ENCODE measurements around the gene BRWD1.

Gene BRWD1

GRCh38 chr21:39193380-39193779, 120.1 kb downstream of the BRWD1 start:
- DNase-seq: no peak

- no peak for DNase-seq
These were observed 123.4 kb downstream of the BRWD1 start for GRCh38 chr21:39189857-39190604.

GRCh38 chr21:39188521-39189139, 124.8 kb downstream of the BRWD1 start:
- DNase-seq: no peak

DNA sequence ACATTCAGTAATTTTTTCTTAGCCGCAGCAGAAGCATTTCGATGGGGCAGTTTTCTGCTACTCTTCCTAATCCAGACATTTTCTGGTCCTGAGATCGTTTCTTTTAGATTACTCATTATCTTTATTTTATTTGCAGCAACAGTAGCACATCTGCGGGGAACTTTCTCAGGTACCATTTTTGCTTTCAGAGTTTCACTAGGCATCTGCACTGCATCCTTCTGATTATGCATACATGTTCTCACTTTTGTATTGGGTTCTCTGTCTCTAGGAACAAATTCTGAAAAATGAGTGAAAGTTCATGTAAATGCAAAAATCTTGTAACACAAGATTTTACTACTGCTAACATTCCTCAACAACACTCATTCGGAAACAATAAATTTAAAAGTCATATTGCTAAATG, 126.3 kb downstream of the BRWD1 start:
- no peak for DNase-seq

- no peak for DNase-seq
These were observed 126.8 kb downstream of the BRWD1 start for GRCh38 chr21:39186676-39187075.

GRCh38 chr21:39185157-39185556, 128.3 kb downstream of the BRWD1 start:
- no peak for DNase-seq

DNA sequence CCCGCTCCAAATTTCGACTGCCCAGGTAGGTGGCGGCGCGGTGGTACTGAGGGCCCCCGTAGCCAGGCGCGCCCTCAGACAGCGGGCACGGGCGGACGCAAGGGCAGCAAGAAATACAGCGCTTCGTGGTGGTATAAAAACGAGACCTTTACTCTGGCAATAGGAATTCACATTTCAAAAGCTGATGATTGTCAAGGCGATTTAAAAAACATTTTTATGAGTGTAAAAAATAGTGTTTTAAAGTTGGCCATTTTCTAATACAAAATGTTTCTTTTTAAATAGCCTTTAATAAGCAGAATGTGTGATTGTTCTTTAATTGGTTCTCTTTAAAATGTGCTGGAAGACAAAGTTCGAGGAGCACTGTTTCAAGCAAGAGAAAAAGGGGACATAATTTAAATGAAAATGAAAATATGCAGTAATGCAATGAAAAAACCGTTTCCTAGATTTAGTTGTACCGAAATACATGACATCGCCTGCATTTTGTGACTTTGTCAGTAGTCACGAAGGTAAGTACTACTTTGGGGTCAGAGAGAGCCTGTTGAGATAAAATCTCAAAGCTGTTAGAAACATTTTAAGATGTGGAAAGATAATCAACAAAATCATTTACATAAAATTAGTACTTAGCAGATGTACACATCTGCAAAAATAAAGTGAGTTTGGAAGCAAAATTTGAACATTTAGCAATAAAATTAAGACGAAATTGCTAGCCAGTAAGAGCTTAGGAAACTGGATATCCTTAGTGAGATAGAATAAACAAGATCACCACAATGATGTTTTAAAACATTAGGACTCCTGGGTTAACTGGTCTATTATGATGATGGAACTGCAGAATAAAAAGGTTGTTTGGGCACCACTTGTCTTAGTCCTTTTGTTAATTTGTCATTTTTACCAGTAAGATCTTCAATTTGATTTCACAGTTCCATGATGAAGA, 129.1 kb downstream of the BRWD1 start:
- DNase-seq: peak; percentile 57

GRCh38 chr21:39183272-39184049, 130.0 kb downstream of the BRWD1 start, which contains the start of gene PSMG1:
Gene PSMG1 (minus strand): TSS chr21:39183451. CDS start chr21:39183385, 66 bp downstream.
- peak; percentile 94 for DNase-seq

GRCh38 chr21:39182484-39183271, 130.8 kb downstream of the BRWD1 start:
- peak; percentile 34 for DNase-seq

DNA sequence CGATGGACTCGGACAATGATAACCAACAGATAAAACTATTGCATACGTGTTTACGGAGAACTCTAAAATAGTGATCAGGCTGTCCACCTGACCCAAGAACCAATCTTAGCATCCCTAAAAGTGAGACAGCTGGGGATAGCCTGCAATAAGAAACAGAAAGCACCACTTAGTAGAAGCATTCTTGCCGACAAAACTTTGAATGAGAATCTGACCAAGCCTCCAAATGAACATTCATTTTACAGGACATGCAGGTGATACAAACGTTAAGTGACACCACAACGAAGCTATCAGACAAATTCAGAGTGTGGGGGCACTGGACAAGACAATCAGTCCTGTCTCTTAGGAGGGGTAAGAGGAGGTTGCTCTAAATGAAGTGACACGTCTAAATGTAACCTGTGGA, 131.4 kb downstream of the BRWD1 start:
- DNase-seq: no peak

DNA sequence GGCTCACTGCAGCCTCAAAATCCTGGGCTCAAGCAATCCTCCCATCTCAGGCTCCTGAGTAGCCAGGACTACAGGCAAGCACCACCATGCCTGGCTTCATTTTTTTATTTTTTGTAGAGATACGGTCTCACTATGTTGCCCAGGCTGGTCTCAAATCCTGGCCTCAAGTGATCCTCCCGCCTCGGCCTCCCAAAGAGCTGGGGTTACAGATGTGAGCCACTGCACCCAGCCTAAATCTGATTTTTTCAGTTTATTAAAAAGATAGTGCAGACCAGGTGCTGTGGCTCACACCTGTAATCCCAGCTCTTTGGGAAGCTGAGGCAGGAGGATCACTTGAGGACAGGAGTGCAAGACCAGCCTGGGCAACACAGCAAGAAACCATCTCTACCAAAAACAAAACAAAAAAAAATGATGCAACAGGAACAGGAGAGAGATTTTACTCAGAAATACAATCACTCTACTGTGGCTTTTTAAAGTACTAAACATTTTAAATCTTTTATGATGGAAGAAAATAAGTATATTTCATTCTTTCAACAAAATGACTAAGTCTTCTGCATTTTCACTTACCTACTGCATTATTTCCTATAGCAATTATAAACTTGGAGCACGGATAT, 132.1 kb downstream of the BRWD1 start:
- DNase-seq: no peak

DNA sequence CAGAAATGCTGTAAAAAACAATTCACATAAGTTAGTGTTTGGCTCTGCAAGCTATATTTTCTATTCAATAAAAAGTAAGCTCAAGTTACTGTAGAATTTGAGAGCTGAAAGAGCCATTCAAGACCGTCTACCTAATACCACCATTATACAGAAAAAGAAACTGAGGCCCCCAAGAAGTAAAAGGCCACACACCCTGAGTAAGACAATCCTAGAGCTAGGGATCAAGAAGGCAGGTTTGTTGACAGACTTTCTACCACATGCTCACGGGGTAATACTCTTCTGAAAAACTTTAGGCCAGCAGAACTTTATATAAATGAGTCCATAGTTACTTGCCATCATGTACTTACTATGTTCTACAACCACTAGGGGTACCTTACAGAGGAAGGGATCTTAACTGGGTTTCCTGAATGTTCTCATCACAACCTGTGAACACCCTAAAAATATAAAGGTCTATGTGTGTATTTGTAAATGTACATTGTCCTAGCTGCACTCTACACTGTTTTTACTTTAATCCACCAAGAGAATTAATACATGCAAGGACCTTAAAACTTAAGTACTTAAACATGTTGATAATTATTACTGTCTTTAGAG, 132.9 kb downstream of the BRWD1 start:
- DNase-seq: peak; percentile 53

DNA sequence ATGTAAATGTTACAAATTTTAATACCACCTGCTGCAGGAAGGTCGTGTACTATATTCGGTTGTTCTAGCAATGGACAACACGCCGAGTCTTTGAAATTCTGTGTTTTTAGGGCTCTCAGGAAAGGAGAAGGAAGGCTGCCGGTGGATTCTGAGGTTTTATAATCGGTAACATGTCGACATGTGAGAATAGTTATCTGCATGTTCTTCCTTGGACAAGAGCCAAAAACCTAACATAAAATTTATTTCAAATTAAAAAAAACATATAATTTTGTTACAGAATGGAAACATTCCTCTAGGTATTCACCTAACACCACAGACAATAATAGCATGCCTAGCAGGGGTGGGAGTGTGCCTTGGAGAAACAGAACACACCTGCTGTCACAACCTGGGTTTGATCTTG, 135.0 kb downstream of the BRWD1 start:
- DNase-seq: peak; percentile 31

DNA sequence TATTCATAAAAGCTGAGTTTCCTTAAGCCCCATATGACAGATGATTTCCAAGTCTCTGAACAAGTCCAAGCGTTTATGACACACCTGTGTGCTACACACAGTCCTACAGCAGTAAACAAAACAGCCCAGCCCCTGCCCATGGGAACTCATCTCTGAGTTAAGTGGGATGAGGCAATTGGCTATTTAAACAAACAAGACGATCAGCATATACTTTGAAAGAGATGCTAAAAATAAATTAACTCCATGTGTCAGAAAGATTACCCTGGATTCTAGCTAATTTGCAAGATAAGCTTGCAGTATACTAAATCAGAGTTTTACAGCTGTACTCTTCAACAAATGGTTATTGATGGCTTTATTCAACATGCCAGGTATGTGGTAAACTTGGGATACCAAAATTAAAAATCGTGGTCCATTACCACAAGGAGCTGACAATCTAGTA, 137.1 kb downstream of the BRWD1 start:
- DNase-seq: no peak

DNA sequence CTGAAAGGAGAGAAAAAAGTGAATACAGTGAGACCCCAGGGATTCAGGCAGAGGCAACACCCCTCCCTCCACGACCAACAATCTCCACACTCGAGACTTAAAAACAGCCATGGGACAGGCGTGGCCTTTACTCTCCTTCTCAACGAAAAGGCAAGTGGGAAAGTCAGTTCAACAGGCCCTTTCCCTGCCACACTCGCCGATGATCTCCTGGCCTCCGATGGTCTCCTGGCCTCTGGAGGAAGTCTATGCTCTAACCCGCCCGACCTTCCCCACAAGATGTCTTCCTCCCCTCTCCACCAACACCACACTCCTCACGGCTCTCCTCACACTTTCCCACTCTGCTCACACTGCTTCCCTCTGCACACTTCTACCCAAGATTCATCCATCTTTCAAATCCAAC, 137.8 kb downstream of the BRWD1 start:
- DNase-seq: no peak

DNA sequence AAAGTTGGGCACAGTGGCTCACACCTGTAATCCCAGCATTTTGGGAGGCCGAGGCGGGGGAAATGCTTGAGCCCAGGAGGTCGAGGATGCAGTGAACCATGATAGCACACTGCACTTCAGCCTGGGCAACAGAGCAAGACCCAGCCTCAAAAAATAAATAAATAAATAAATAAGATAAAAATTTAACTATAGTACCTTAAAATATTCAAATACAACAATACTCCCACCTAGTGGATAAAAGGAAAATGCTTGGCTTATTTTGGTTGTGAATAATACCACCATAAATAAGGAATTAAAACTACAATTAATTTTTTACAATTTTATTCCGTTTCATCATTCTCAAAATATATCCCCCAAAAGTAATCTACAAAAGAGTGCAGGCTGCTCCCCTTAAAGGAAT, 138.3 kb downstream of the BRWD1 start:
- DNase-seq: peak; percentile 53

DNA sequence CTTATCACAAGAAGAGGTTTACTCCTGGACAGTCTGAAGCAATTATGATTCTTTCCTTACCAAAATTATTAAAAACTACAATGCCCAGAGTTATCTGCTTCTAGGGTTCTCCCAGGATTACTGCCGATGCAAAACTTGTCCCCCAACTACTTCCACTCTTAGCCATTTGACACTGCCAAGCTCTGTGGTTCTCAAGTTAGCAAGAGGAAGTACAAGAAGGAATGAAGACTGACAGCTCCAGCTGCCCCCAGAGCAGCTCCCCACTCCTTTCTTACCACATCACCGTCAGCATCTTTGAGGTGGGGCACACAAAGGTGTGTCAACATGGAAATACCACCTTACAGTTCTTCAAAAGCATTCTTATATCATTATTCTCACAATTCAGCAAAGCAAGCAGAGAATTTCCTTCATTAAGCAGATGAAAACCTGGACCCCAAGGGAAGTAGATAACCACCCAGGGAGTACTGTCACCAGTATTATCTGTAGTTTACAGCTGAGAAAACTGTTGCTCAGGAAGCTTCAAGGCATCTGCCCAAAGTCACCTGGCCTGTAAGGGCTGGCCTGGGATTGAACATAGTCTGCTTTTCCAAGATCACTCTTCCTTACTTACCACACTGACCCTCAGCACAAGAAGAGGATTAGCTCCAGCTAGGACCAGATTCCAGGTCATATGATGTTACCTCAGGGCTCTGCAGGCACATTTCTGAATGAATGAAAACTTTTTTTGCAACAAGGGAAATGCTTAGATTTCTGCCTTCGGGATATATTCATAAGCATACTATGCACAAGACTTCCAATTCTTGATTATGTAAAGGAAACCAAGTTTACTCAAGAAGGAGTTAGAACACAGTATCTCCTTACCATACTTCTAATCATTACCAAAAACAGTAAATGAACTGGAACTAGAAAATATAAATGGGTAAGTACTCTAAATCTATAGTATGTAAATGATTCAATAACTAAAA, 139.4 kb downstream of the BRWD1 start:
- peak; percentile 60 for DNase-seq

GRCh38 chr21:39169906-39170305, 143.5 kb downstream of the BRWD1 start:
- no peak for DNase-seq

DNA sequence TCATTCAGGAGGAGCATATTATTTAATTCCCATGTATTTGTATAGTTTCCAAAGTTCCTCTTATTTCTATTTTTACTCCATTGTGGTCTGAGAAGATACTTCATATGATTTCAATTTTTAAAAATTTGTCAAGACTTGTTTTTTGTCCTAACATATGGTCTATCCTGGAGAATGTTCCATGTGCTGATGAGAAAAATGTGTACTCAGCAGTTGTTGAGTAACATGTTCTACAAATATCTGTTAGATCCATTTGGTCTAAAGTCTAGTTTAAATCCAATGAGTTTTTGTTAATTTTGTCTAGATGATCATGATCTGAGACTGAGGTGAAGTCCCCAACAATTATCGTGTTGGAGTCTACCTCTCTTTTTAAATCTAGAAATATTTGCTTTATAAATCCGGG, 144.6 kb downstream of the BRWD1 start:
- no peak for DNase-seq

DNA sequence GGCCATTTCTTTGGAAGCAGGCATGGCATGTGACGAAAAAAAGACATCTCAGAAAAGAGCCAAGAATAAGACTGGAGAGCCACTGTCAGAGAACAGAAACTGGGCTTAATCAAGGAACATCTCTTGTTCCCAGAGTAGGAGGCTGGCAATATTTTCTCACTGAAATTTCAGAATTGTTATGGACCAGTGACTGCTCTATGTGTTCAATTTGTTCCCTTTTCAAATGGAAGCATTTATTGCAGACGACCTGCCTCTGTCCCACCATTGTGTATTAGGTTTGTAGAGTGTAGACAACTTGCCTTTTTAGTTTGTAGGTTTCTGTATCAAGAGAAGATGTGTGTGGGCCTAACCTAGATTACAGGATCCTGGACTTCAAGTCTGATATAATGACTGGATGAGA, 148.9 kb downstream of the BRWD1 start:
- no peak for DNase-seq
